ENCODE measurements around the gene SUPT20HL2.

Gene SUPT20HL2

GRCh38 chrX:24314019-24314635 lies at the start of gene SUPT20HL2:
Gene SUPT20HL2 (minus strand): TSS chrX:24314069. CDS start chrX:24313315, 754 bp downstream.
- TF ChIP-seq, protein P1, sequence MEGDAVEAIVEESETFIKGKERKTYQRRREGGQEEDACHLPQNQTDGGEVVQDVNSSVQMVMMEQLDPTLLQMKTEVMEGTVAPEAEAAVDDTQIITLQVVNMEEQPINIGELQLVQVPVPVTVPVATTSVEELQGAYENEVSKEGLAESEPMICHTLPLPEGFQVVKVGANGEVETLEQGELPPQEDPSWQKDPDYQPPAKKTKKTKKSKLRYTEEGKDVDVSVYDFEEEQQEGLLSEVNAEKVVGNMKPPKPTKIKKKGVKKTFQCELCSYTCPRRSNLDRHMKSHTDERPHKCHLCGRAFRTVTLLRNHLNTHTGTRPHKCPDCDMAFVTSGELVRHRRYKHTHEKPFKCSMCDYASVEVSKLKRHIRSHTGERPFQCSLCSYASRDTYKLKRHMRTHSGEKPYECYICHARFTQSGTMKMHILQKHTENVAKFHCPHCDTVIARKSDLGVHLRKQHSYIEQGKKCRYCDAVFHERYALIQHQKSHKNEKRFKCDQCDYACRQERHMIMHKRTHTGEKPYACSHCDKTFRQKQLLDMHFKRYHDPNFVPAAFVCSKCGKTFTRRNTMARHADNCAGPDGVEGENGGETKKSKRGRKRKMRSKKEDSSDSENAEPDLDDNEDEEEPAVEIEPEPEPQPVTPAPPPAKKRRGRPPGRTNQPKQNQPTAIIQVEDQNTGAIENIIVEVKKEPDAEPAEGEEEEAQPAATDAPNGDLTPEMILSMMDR (IDR thresholded peaks at IDR 0.05): no peak

- TF ChIP-seq, protein P1 (IDR thresholded peaks at IDR 0.05): no peak
These were observed 46.4 kb upstream of the SUPT20HL2 start, which contains the start of gene SUPT20HL1 for GRCh38 chrX:24360272-24360671. Gene SUPT20HL1 (plus strand): TSS chrX:24360639. CDS start chrX:24362761, 2,122 bp downstream.

DNA sequence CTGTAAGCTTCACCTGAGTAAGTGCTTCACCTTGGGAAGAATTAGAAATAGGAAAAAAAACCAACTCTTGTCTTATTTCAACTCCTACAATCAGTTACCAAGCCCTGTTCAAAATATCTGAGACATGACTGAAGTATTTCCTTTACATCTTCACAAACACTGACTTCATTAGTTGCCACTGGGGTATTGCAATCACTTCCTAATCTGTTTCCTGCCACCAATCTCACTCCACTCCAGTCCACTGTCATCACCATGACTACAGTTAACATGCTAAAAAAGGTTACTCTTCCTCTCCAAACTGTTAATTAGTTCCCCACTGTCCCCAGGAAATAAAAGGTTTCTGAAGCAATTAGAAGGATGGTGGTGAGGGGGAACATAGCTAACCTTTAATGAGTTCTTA lies 43.2 kb upstream of the SUPT20HL2 start:
- TF ChIP-seq, protein P1 (IDR thresholded peaks at IDR 0.05): no peak

DNA sequence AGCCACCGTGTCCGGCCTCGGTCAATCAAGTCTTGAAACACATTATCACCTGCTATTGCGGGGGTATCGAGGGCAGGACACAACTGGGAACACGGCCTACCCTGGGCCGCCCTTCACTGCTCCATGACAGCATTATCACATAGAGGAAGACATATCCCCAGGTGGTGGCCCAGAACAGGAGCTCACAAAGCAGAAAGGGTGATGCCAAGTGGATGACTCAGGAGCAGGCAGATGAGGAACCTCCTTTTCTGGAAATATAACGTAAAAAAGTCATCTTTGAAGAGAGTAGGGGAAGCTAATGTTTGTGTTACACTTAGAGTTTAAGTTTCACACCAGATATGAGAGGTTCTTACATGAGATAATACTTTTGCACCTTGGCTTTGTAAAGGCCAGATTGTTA lies 41.2 kb upstream of the SUPT20HL2 start:
- TF ChIP-seq, protein P1 (IDR thresholded peaks at IDR 0.05): no peak

GRCh38 chrX:24350217-24350616 lies 36.3 kb upstream of the SUPT20HL2 start:
- TF ChIP-seq, protein P1 (IDR thresholded peaks at IDR 0.05): no peak

DNA sequence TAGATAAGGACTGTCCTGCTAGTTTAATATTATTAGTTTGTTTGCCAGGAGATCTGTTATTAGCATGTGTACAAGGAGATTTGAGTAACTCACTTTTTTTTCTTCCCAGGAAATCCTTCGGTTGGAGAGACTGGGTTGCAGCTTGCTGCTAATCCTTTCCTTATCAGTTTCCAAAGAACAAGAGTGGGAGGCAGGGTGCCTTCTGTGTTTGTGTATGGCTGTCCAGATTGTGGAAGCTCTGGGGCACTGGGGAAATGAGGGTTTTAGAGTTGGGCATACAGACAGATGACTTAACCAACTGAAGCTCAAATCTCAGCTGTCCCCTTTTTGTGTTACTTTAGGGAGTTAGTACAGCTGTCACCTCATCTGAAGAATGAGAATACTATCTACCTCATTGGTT lies 34.0 kb upstream of the SUPT20HL2 start:
- TF ChIP-seq, protein P1 (IDR thresholded peaks at IDR 0.05): no peak

DNA sequence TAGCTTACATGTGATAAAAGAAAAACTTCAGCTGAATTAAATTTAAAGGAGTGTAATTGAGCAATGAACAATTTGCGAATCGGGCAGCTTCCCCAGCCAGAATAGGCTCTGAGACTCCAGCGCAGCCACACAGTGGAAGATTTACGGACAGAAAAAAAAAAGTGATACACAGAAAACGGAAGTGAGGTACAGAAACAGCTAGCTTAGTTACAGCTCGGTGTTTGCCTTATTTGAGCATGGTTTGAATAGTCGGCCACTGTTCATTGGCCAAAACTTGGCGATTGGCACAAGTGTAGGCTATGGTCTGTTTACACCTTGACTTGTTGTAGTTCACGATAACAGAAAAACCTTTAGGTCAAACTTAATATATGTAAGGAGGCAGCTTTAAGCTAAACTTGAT lies 29.9 kb upstream of the SUPT20HL2 start:
- TF ChIP-seq, protein P1 (IDR thresholded peaks at IDR 0.05): no peak

DNA sequence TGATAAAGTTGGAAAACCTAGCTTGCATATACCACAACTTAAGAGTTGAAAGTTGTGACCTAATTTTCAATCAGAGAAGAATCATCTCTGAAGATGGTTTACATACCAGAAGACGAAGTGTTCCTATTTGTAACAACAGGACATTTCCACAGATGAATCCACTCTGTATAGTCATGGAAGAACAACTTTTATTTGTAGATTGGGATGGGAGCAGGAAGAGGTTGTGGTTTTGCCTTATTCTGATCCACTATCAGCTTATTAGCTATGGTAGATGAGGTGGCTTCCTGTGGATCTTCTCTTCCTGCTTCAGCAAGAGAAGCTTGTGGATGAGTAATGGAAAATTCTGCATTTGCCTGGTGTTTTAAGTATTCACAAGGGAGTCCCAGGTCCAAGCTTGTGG lies 27.9 kb upstream of the SUPT20HL2 start:
- TF ChIP-seq, protein P1 (IDR thresholded peaks at IDR 0.05): no peak

Measured in LNCAP (cell line).